Measurements from ENCODE around the gene KY.

- TF ChIP-seq, protein P1, sequence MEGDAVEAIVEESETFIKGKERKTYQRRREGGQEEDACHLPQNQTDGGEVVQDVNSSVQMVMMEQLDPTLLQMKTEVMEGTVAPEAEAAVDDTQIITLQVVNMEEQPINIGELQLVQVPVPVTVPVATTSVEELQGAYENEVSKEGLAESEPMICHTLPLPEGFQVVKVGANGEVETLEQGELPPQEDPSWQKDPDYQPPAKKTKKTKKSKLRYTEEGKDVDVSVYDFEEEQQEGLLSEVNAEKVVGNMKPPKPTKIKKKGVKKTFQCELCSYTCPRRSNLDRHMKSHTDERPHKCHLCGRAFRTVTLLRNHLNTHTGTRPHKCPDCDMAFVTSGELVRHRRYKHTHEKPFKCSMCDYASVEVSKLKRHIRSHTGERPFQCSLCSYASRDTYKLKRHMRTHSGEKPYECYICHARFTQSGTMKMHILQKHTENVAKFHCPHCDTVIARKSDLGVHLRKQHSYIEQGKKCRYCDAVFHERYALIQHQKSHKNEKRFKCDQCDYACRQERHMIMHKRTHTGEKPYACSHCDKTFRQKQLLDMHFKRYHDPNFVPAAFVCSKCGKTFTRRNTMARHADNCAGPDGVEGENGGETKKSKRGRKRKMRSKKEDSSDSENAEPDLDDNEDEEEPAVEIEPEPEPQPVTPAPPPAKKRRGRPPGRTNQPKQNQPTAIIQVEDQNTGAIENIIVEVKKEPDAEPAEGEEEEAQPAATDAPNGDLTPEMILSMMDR (IDR thresholded peaks at IDR 0.05; ENCODE audit: low read depth, low read length) = no peak
- TF ChIP-seq EZH2phosphoT487 (IDR thresholded peaks at IDR 0.05; ENCODE audit: low read depth) = no peak
Observed at GRCh38 chr3:134644731-134645514, 5.9 kb downstream of the KY start.

Measured in OCI-LY3 (cell line).